NCI-H526 treated with DMSO at 0.1 percent for 48 hours (cell line): ENCODE measurements around the gene RAC2.

ENCODE experiments used
- DNase-seq: peaks from one replicate; lab custom pipeline; 2025; lab: John Stamatoyannopoulos, UW

RAC2 gene

GRCh38 chr22:37221424-37222333 is 22.4 kb downstream of the RAC2 start:
- no peak for DNase-seq

GRCh38 chr22:37220543-37220981 is 23.5 kb downstream of the RAC2 start:
- DNase-seq, result no peak

GRCh38 chr22:37219533-37219932 is 24.5 kb downstream of the RAC2 start:
- DNase-seq, result no peak

- DNase-seq, result no peak
These were observed 25.2 kb downstream of the RAC2 start for GRCh38 chr22:37218771-37219411.

GRCh38 chr22:37218399-37218770 is 25.7 kb downstream of the RAC2 start:
- DNase-seq, result no peak

- no peak for DNase-seq
These were observed 28.2 kb downstream of the RAC2 start for GRCh38 chr22:37215890-37216289.

- DNase-seq, result no peak
These were observed 29.4 kb downstream of the RAC2 start for GRCh38 chr22:37214731-37215030.

- no peak for DNase-seq
These were observed 29.9 kb downstream of the RAC2 start for GRCh38 chr22:37213941-37214730.

GRCh38 chr22:37213218-37213855 is 30.7 kb downstream of the RAC2 start:
- DNase-seq, result no peak

GRCh38 chr22:37212174-37212906 is 31.7 kb downstream of the RAC2 start, which contains the start of gene SSTR3:
Gene SSTR3 (minus strand): TSS chr22:37212477. CDS start chr22:37207803, 4,674 bp downstream.
- DNase-seq, result no peak

- no peak for DNase-seq
These were observed 32.2 kb downstream of the RAC2 start for GRCh38 chr22:37211866-37212173.

GRCh38 chr22:37211075-37211865 is 32.8 kb downstream of the RAC2 start:
- no peak for DNase-seq

GRCh38 chr22:37210041-37210803 is 33.8 kb downstream of the RAC2 start:
- no peak for DNase-seq

GRCh38 chr22:37209140-37209845 is 34.8 kb downstream of the RAC2 start:
- DNase-seq, result no peak

- no peak for DNase-seq
These were observed 35.5 kb downstream of the RAC2 start for GRCh38 chr22:37208401-37209139.

- DNase-seq, result no peak
These were observed 36.1 kb downstream of the RAC2 start for GRCh38 chr22:37207981-37208380.

- no peak for DNase-seq
These were observed 36.9 kb downstream of the RAC2 start for GRCh38 chr22:37206841-37207821.
